Hepatocyte (in vitro differentiated cells): ENCODE measurements around the gene MAT2B. TPM values are rescaled to one million over a fixed set of nuclear protein-coding genes. Genes with fewer than 3 reads are reported as not detected.

ENCODE experiments used
- DNase-seq: peaks from one replicate; pipeline ENCODE4 v3.0.0-alpha.2; 2016; ENCODE audit warnings: low spot score
- H2AFZ ChIP-seq: fragments of 200-600 bp; sonication (generic); 2 replicates; pipeline ENCODE4 v1.6.0; 2016; ENCODE audit warnings: antibody characterized with exemption, mild to moderate bottlenecking
- H3K27ac ChIP-seq: fragments of 200-600 bp; sonication (generic); 2 replicates; pipeline ENCODE4 v1.5.1; 2016; ENCODE audit warnings: mild to moderate bottlenecking
- H3K27me3 ChIP-seq: fragments of 200-600 bp; sonication (generic); 2 replicates; pipeline ENCODE4 v1.6.1; 2016
- H3K36me3 ChIP-seq: fragments of 200-600 bp; sonication (generic); replicated peaks from 2 replicates; pipeline ENCODE4 v1.5.1; 2016; ENCODE audit warnings: low read depth; ENCODE audit not compliant: insufficient read depth
- H3K4me1 ChIP-seq: fragments of 200-600 bp; sonication (generic); 2 replicates; pipeline ENCODE4 v1.5.1; 2016; ENCODE audit warnings: mild to moderate bottlenecking, moderate library complexity; ENCODE audit not compliant: insufficient read depth
- H3K4me2 ChIP-seq: fragments of 200-600 bp; sonication (generic); 2 replicates; pipeline ENCODE4 v1.6.0; 2016
- H3K4me3 ChIP-seq: fragments of 200-600 bp; sonication (generic); 2 replicates; pipeline ENCODE4 v1.5.1; 2016; ENCODE audit warnings: mild to moderate bottlenecking
- H3K79me2 ChIP-seq: fragments of 200-600 bp; sonication (generic); 2 replicates; pipeline ENCODE4 v1.6.0; 2017; ENCODE audit warnings: mild to moderate bottlenecking
- H3K9me2 ChIP-seq: fragments of 200-600 bp; sonication (generic); replicated peaks from 2 replicates; pipeline ENCODE4 v1.6.0; 2017; ENCODE audit warnings: mild to moderate bottlenecking; ENCODE audit not compliant: insufficient read depth
- H3K9me3 ChIP-seq: fragments of 200-600 bp; sonication (generic); 2 replicates; pipeline ENCODE4 v1.5.1; 2016; ENCODE audit warnings: low read depth, mild to moderate bottlenecking
- H4K20me1 ChIP-seq: fragments of 200-600 bp; sonication (generic); 2 replicates; pipeline ENCODE4 v1.6.0; 2016; ENCODE audit warnings: mild to moderate bottlenecking; ENCODE audit not compliant: insufficient read depth, poor library complexity, severe bottlenecking
- EZH2 ChIP-seq: fragments of 200-600 bp; sonication (generic); IDR thresholded peaks from 2 replicates; pipeline ENCODE4 v1.6.1; 2016; ENCODE audit warnings: antibody characterized with exemption, mild to moderate bottlenecking, borderline replicate concordance
- EZH2phosphoT487 ChIP-seq: fragments of 200-600 bp; sonication (generic); IDR thresholded peaks from one replicate; pipeline ENCODE4 v1.6.1; 2018; ENCODE audit warnings: antibody characterized with exemption, mild to moderate bottlenecking, low read depth, moderate library complexity; ENCODE audit not compliant: unreplicated experiment, severe bottlenecking
- WGBS: methylation state at CpG from one replicate; pipeline ENCODE4 v1.1.6; 2016; ENCODE audit warnings: low lambda C conversion rate; ENCODE audit errors: missing lambda C conversion rate; 5-methylcytosine and 5-hydroxymethylcytosine counted together
- polyA plus RNA-seq: library from polyadenylated mRNA; unstranded; fragments of >200 nt; fragmentation: Nextera tagmentation; extraction: Ambion mirVana; gene quantifications from 2 replicates; pipeline ENCODE4 v1.2.1, GENCODE V29; 2016
- total RNA-seq: library from RNA; depleted of rRNA; stranded (reverse); fragments of >200 nt; gene quantifications from 2 replicates; pipeline ENCODE4 v1.2.3, GENCODE V29; 2014
- TF ChIP-seq, protein P1 (sequence below): fragments of 200-600 bp; sonication (generic); IDR thresholded peaks from 2 replicates; pipeline ENCODE4 v1.5.1; 2016; ENCODE audit warnings: antibody characterized with exemption, mild to moderate bottlenecking; ENCODE audit not compliant: poor library complexity

MAT2B gene
- total and polyA plus RNA-seq, 2 experiments from 2014 or later: 65.4 to 73.8 TPM

GRCh38 chr5:163458778-163459385, 46.5 kb upstream of the MAT2B start:
- TF ChIP-seq EZH2phosphoT487: no peak
- TF ChIP-seq, protein P1, sequence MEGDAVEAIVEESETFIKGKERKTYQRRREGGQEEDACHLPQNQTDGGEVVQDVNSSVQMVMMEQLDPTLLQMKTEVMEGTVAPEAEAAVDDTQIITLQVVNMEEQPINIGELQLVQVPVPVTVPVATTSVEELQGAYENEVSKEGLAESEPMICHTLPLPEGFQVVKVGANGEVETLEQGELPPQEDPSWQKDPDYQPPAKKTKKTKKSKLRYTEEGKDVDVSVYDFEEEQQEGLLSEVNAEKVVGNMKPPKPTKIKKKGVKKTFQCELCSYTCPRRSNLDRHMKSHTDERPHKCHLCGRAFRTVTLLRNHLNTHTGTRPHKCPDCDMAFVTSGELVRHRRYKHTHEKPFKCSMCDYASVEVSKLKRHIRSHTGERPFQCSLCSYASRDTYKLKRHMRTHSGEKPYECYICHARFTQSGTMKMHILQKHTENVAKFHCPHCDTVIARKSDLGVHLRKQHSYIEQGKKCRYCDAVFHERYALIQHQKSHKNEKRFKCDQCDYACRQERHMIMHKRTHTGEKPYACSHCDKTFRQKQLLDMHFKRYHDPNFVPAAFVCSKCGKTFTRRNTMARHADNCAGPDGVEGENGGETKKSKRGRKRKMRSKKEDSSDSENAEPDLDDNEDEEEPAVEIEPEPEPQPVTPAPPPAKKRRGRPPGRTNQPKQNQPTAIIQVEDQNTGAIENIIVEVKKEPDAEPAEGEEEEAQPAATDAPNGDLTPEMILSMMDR: no peak
- TF ChIP-seq EZH2: no peak
- no peaks in the 10 kb centered on the region for H3K36me3 ChIP-seq
- no peaks in the 10 kb centered on the region for H3K9me2 ChIP-seq
- H3K9me3 ChIP-seq: no peaks in the 10 kb centered on the region
- H3K4me3 ChIP-seq: peak overlapping the region; percentile 48
- DNase-seq: no peak
- H3K4me2 ChIP-seq: peak overlapping the region; percentile 78
- H4K20me1 ChIP-seq: no peaks in the 10 kb centered on the region
- H3K4me1 ChIP-seq: peaks cover 6% of the 10 kb centered on the region
- H3K27ac ChIP-seq: peak overlapping the region; percentile 97
- peak overlapping the region; percentile 44 for H2AFZ ChIP-seq
- H3K27me3 ChIP-seq: no peaks in the 10 kb centered on the region
- peaks cover 26% of the 10 kb centered on the region for H3K79me2 ChIP-seq
- 46% methylated on average over 6 of the region's 6 CpGs for WGBS

DNA sequence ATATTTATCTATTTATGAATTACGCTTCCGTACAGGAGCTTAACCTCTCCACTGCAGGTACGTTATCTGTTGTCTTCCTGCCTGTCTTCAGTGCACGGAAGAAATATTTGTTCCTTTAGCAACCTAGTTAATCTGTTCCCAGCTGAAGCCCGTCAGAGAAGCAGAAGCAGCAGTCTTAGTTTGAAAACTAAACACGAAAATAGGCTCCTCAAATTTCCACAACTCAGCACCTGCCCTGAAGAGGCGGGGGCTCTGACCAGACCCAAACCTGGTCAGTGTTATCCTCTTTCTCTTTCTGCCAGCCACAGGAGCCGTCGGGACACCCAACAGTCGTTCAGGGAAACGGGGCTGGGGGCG, 46.0 kb upstream of the MAT2B start:
- H3K4me2 ChIP-seq: peak overlapping the region; percentile 78
- no peak for DNase-seq
- H3K27me3 ChIP-seq: no peaks in the 10 kb centered on the region
- H4K20me1 ChIP-seq: no peaks in the 10 kb centered on the region
- peaks cover 26% of the 10 kb centered on the region for H3K79me2 ChIP-seq
- under 1% methylated on average over 12 of the region's 12 CpGs for WGBS
- H3K27ac ChIP-seq: peak overlapping the region; percentile 97
- TF ChIP-seq, protein P1: no peak
- H2AFZ ChIP-seq: peak overlapping the region; percentile 44
- H3K9me2 ChIP-seq: no peaks in the 10 kb centered on the region
- H3K4me3 ChIP-seq: peak overlapping the region; percentile 48
- H3K4me1 ChIP-seq: peaks cover 6% of the 10 kb centered on the region
- H3K36me3 ChIP-seq: no peaks in the 10 kb centered on the region
- no peaks in the 10 kb centered on the region for H3K9me3 ChIP-seq

DNA sequence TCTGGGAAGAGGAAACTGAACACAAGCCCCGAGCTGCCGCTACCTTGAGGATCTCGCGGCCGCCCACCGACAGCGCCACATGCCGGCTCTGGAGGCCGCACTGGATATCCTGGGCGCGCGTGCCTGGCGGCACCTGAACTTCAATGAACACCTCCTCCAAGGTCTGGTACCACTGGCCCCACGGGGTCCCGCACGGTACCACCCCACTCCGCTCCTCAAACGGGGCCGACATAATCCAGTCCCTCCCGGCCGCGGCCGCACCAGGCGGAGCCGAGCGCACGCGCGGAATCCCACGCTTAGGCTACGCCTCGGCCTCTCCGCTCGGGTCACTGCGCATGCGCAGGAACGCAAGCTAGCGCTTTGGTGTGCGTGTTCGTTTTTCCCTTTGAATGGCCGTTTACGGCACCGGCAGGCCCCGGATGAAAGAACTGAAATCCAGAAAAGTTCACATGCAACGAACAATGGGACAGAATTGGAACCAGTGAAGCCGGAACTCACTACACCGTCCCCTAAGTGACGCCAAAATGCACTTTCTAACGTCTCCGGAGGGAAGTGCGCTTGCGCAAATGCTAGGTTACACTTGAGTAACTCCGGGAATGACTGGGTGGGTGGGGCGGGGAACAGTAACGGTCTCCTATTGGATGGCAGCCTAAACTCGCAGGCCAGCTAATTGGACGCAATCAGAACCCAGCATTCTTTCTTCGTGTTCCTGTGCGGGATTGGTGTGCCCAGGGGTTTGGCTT, 45.4 kb upstream of the MAT2B start, which contains the start of gene NUDCD2:
NUDCD2 (minus strand) TSS at position 284 of the 743 bp plus-strand sequence; CDS start at position 232, 52 bp downstream.
- WGBS: 2% methylated on average over 59 of the region's 59 CpGs
- H3K9me3 ChIP-seq: no peaks in the 10 kb centered on the region

More for the DNA sequence above, 45.4 kb upstream of the MAT2B start, which contains the start of gene NUDCD2:
- Histone ChIP-seq H3K4me1 (peaks cover 6% of the 10 kb centered on the region), H2AFZ (peak within 1 kb of the TSS; percentile 62), H3K36me3 (no peaks in the 10 kb centered on the region), H3K9me2 (no peaks in the 10 kb centered on the region), H3K79me2 (peaks cover 26% of the 10 kb centered on the region), H3K4me3 (peak within 1 kb of the TSS; percentile 48), H3K27me3 (no peaks in the 10 kb centered on the region), H4K20me1 (no peaks in the 10 kb centered on the region), H3K4me2 (peak within 1 kb of the TSS; percentile 81), H3K27ac (peak within 1 kb of the TSS; percentile 97)
- peak; percentile 97 for DNase-seq
- no peak for TF ChIP-seq EZH2
- TF ChIP-seq, protein P1: peak; percentile 36
